Peyer's patch (tissue), 4 donors: ENCODE results near the gene ACVR1. TPM values are rescaled to one million over a fixed set of nuclear protein-coding genes. Genes with fewer than 3 reads are reported as not detected.

Source experiments
- DNase-seq, 3 donors: peaks; one replicate each; pipeline ENCODE4 v3.0.0-alpha.2; 2017 to 2019
- H3K27ac ChIP-seq, 4 donors: fragments of 200-600 bp; sonication (generic); one replicate each; pipeline ENCODE4 v1.5.1; 2016 to 2019
- H3K27me3 ChIP-seq, 2 donors: fragments of 200-600 bp; sonication (generic); one replicate each; pipeline ENCODE4 v1.5.1; 2019
- H3K36me3 ChIP-seq, 3 donors: fragments of 200-600 bp; sonication (generic); one replicate each; pipeline ENCODE4 v1.5.1; 2016 to 2019
- H3K4me1 ChIP-seq, 4 donors: fragments of 200-600 bp; sonication (generic); one replicate each; pipeline ENCODE4 v1.5.1; 2016 to 2019
- H3K4me3 ChIP-seq, 4 donors: fragments of 200-600 bp; sonication (generic); 1 replicate in 3 of 4; 2 replicates in 1 of 4; pipeline ENCODE4 v1.5.1; 2016 to 2019; ENCODE audit warnings: mild to moderate bottlenecking in 1 of 4
- H3K9me3 ChIP-seq, 4 donors: fragments of 200-600 bp; sonication (generic); one replicate each; pipeline ENCODE4 v1.5.1; 2016 to 2019; ENCODE audit warnings: mild to moderate bottlenecking in 1 of 4
- POLR2A ChIP-seq, 2 donors: fragments of 450-650 bp; IDR thresholded peaks; one replicate each; pipeline ENCODE4 v1.5.1; 2017; ENCODE audit warnings: antibody characterized with exemption in 2 of 2, mild to moderate bottlenecking in 2 of 2, moderate library complexity in 2 of 2
- total RNA-seq, 4 donors: library from RNA; depleted of rRNA; stranded (reverse); fragments of >200 nt; gene quantifications; one replicate each; pipeline ENCODE4 v1.1.0, GENCODE V29; 2016
- TF ChIP-seq, protein P1 (sequence below), 6 experiments: fragments of 450-650 bp in 4 of 6; fragments of 200-600 bp in 2 of 6; sonication (generic) in 1 of 6; IDR thresholded peaks; one replicate each; pipeline ENCODE4 v1.5.1; 2017 to 2019; ENCODE audit warnings: antibody characterized with exemption in 6 of 6, mild to moderate bottlenecking in 3 of 6, moderate library complexity in 1 of 6

ACVR1 gene
- total RNA-seq, 4 donors from 2014 or later, result 11.8 to 16.5 (median 14.3) TPM

DNA sequence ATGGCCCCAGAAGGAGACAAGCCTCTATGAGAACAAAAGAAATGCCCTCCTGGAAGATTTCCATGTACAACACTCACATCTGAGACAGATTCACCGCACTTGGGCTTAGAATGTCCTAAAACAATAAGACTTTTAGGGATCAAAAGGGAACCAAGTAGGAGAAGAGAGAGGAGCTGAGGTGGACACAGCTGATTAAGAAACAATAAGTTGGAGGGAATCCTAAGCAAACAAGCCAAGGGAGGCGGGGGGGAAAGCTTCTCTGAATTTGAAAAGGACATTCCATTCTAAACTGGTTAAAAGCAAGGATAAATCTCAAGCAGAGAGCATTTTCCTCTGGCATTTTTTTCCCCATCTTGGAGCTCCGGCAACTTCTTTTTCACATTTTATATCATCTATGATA lies 9.9 kb downstream of the ACVR1 start:
- TF ChIP-seq, protein P1, sequence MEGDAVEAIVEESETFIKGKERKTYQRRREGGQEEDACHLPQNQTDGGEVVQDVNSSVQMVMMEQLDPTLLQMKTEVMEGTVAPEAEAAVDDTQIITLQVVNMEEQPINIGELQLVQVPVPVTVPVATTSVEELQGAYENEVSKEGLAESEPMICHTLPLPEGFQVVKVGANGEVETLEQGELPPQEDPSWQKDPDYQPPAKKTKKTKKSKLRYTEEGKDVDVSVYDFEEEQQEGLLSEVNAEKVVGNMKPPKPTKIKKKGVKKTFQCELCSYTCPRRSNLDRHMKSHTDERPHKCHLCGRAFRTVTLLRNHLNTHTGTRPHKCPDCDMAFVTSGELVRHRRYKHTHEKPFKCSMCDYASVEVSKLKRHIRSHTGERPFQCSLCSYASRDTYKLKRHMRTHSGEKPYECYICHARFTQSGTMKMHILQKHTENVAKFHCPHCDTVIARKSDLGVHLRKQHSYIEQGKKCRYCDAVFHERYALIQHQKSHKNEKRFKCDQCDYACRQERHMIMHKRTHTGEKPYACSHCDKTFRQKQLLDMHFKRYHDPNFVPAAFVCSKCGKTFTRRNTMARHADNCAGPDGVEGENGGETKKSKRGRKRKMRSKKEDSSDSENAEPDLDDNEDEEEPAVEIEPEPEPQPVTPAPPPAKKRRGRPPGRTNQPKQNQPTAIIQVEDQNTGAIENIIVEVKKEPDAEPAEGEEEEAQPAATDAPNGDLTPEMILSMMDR (IDR thresholded peaks at IDR 0.05), result no peak
- TF ChIP-seq POLR2A (IDR thresholded peaks at IDR 0.05), result no peak

DNA sequence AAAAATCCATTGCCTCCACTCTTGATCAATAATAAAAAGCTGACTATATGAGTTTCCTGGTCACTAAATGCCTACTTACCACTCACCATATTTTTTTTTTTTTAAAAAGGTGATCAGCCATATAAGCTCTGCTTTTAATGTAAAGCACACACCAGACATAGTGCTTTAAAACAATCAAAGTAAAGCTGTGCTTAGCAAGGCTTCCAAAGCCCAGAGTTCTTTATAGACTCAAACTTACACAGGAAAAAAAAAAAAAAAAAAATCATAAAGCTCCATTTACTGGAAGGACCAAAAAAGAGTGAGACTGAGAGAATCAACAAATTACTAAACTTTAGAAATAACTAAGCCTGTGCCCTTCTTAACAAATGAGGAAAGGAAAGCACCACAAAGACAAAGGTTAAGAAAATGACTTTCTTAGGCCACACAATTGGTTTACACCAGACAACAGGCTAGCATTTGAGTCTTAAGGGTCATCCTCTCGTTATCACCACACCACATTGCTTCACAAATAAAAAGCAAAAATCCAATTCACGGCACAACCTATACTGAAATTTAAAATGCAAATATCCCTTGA lies 11.2 kb downstream of the ACVR1 start:
- no peak for DNase-seq
- H3K36me3 ChIP-seq, result no peaks in the 10 kb centered on the region

More for the DNA sequence above, 9.9 kb downstream of the ACVR1 start:
- Histone ChIP-seq H3K27me3 (no peaks in the 10 kb centered on the region), H3K4me1 (no peaks in the 10 kb centered on the region), H3K4me3 (no peak overlapping the region), H3K36me3 (no peaks in the 10 kb centered on the region), H3K9me3 (no peaks in the 10 kb centered on the region), H3K27ac (no peak overlapping the region)
- no peak for DNase-seq

DNA sequence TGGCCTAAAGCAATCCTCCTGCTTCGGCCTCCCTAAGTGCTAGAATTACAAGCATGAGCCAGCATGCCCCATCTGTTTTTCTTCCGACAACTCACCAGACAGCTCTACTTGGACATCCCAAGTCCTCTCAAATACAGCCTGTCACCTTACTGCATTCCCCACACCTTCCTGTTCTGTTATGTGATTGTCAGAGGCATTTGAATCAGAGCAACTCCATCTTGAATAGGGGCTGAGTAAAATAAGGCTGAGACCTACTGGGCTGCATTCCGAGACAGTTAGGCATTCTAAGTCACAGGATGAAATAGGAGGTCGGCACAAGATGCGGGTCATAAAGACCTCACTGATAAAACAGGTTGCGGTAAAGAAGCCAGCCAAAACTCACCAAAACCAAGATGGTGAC lies 17.3 kb downstream of the ACVR1 start:
- TF ChIP-seq POLR2A (IDR thresholded peaks at IDR 0.05), result no peak
- TF ChIP-seq, protein P1 (IDR thresholded peaks at IDR 0.05), result no peak
- Histone ChIP-seq H3K9me3 (no peaks in the 10 kb centered on the region), H3K4me1 (no peaks in the 10 kb centered on the region), H3K27ac (no peak overlapping the region), H3K27me3 (no peaks in the 10 kb centered on the region), H3K4me3 (no peak overlapping the region), H3K36me3 (peaks cover 0 to 6% (median 0%) of the 10 kb centered on the region in 3 donors)
- DNase-seq, result no peak

More for the DNA sequence above, 11.2 kb downstream of the ACVR1 start:
- no peaks in the 10 kb centered on the region for H3K27me3 ChIP-seq
- H3K4me3 ChIP-seq, result no peak overlapping the region
- no peaks in the 10 kb centered on the region for H3K9me3 ChIP-seq
- no peak overlapping the region for H3K27ac ChIP-seq
- TF ChIP-seq, protein P1 (IDR thresholded peaks at IDR 0.05), result no peak
- TF ChIP-seq POLR2A (IDR thresholded peaks at IDR 0.05), result no peak
- H3K4me1 ChIP-seq, result no peaks in the 10 kb centered on the region

DNA sequence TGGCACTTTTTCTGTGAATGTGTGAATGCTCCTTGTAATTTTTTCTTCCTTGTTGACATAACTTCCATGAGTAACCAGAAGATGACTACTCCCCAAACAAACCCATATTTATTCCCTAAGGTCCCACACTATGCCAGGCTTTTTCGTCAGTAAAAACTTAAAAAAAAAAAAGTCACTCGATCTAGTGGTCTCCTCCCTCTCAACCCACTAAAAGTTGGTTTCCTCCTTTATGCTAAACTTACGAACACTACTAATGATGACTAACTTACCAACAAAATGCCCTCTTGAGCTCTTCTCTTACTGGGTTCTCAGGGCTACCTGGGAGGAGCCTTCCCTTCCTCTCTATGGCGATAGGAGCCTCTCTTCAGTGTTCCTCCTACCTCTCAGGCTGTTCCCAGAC lies 18.2 kb downstream of the ACVR1 start:
- Histone ChIP-seq H3K36me3 (peaks cover 0 to 6% (median 0%) of the 10 kb centered on the region in 3 donors), H3K4me3 (no peak overlapping the region), H3K9me3 (no peaks in the 10 kb centered on the region), H3K27me3 (no peaks in the 10 kb centered on the region), H3K4me1 (no peaks in the 10 kb centered on the region), H3K27ac (no peak overlapping the region)
- DNase-seq, result no peak
- TF ChIP-seq POLR2A (IDR thresholded peaks at IDR 0.05), result no peak
- TF ChIP-seq, protein P1 (IDR thresholded peaks at IDR 0.05), result no peak

DNA sequence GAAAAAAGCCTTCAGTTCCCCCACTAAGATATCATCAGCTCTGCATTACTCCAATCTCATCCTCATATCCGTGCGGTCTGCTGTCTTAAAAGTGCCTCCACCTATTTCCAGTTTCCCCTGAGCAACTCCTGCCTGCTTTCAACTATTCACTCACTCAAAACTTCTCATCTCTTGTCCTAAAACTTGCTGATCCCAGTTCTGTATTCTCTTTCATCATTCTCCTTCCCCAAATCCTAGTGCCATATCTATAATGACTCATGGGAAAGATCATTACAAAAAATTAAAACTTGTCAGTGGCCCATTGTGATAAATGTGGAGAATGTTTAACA lies 20.0 kb downstream of the ACVR1 start:
- DNase-seq, result no peak

More for the DNA sequence above, 20.0 kb downstream of the ACVR1 start:
- H3K27me3 ChIP-seq, result no peaks in the 10 kb centered on the region
- no peak overlapping the region for H3K27ac ChIP-seq
- peaks cover 0 to 6% (median 0%) of the 10 kb centered on the region in 3 donors for H3K36me3 ChIP-seq
- H3K9me3 ChIP-seq, result no peaks in the 10 kb centered on the region
- TF ChIP-seq POLR2A (IDR thresholded peaks at IDR 0.05), result no peak
- TF ChIP-seq, protein P1 (IDR thresholded peaks at IDR 0.05), result no peak
- H3K4me1 ChIP-seq, result no peaks in the 10 kb centered on the region
- no peak overlapping the region for H3K4me3 ChIP-seq
